Mesenchymal stem cell (in vitro differentiated cells and primary cell): ENCODE measurements around the gene SLC9A7.
A peak's percentile ranks its signal among the peaks of the same experiment; 100 is the strongest.

Source experiments
- DNase-seq: peaks from one replicate; pipeline ENCODE4 v3.0.0-alpha.2; 2013
- H2AFZ ChIP-seq: one replicate; pipeline ENCODE4 v1.6.1; 2013; ENCODE audit warnings: low read depth, mild to moderate bottlenecking, control low read depth, inconsistent platforms, low read length, moderate library complexity
- H2AK5ac ChIP-seq: 2 replicates; pipeline ENCODE4 v1.6.1; 2013; ENCODE audit warnings: low read length, moderate library complexity, mild to moderate bottlenecking, inconsistent platforms; ENCODE audit not compliant: severe bottlenecking
- H2BK120ac ChIP-seq: one replicate; pipeline ENCODE4 v1.6.1; 2013; ENCODE audit warnings: low read depth, mild to moderate bottlenecking, inconsistent platforms, low read length, moderate library complexity
- H2BK12ac ChIP-seq, 2 experiments: one replicate each; pipeline ENCODE4 v1.6.1; 2013; ENCODE audit warnings: inconsistent platforms in 2 of 2, low read length in 2 of 2, mild to moderate bottlenecking in 2 of 2, moderate library complexity in 2 of 2, control low read depth in 1 of 2
- H2BK15ac ChIP-seq: one replicate; pipeline ENCODE4 v1.6.1; 2013; ENCODE audit warnings: mild to moderate bottlenecking, low read depth, inconsistent platforms; ENCODE audit not compliant: poor library complexity, severe bottlenecking
- H2BK5ac ChIP-seq: 2 replicates; pipeline ENCODE4 v1.6.1; 2013; ENCODE audit warnings: low read depth, mild to moderate bottlenecking, low read length, control low read depth, inconsistent platforms; ENCODE audit not compliant: poor library complexity, severe bottlenecking
- H3K14ac ChIP-seq, 2 experiments: one replicate each; pipeline ENCODE4 v1.6.1; 2013; ENCODE audit warnings: inconsistent platforms in 2 of 2, low read length in 2 of 2, control low read depth in 1 of 2, mild to moderate bottlenecking in 1 of 2, moderate library complexity in 1 of 2
- H3K18ac ChIP-seq, 2 experiments: one replicate each; pipeline ENCODE4 v1.6.1; 2013; ENCODE audit warnings: inconsistent platforms in 2 of 2, low read length in 2 of 2, control low read depth in 1 of 2, low read depth in 1 of 2, mild to moderate bottlenecking in 1 of 2
- H3K23ac ChIP-seq, 2 experiments: one replicate each; pipeline ENCODE4 v1.6.1; 2013; ENCODE audit warnings: inconsistent platforms in 2 of 2, low read length in 2 of 2, mild to moderate bottlenecking in 2 of 2, moderate library complexity in 2 of 2, control low read depth in 1 of 2
- H3K27ac ChIP-seq: 2 replicates; pipeline ENCODE4 v1.5.1; 2013; ENCODE audit warnings: mild to moderate bottlenecking, moderate library complexity, low read length, control low read depth, inconsistent platforms; ENCODE audit not compliant: poor library complexity, severe bottlenecking
- H3K27me3 ChIP-seq, 2 experiments: 2 replicates each; pipeline versions ENCODE4 v1.6.1 to v1.7.0; 2013; ENCODE audit warnings: low read length in 2 of 2, mild to moderate bottlenecking in 2 of 2, moderate library complexity in 2 of 2, control low read depth in 1 of 2, inconsistent platforms in 1 of 2; ENCODE audit not compliant: control insufficient read depth in 1 of 2, insufficient read depth in 1 of 2
- H3K36me3 ChIP-seq, 2 experiments: 2 replicates each; pipeline versions ENCODE4 v1.6.1 to v1.7.0; 2013; ENCODE audit warnings: low read length in 2 of 2, control low read depth in 1 of 2, inconsistent platforms in 1 of 2, low read depth in 1 of 2, mild to moderate bottlenecking in 1 of 2; ENCODE audit not compliant: insufficient read depth in 2 of 2, control insufficient read depth in 1 of 2
- H3K4ac ChIP-seq, 2 experiments: one replicate each; pipeline ENCODE4 v1.6.1; 2013; ENCODE audit warnings: inconsistent platforms in 2 of 2, low read length in 2 of 2, mild to moderate bottlenecking in 2 of 2, moderate library complexity in 2 of 2, control low read depth in 1 of 2, low read depth in 1 of 2
- H3K4me1 ChIP-seq: 2 replicates; pipeline ENCODE4 v1.6.1; 2013; ENCODE audit warnings: low read depth, low read length, control low read depth; ENCODE audit not compliant: control insufficient read depth, insufficient read depth
- H3K4me2 ChIP-seq: 2 replicates; pipeline ENCODE4 v1.6.1; 2013; ENCODE audit warnings: low read length, mild to moderate bottlenecking, inconsistent platforms; ENCODE audit not compliant: poor library complexity, severe bottlenecking
- H3K4me3 ChIP-seq, 2 experiments: 2 replicates each; pipeline versions ENCODE4 v1.5.1 to v1.7.0; 2013; ENCODE audit warnings: low read length in 2 of 2, mild to moderate bottlenecking in 2 of 2, control low read depth in 1 of 2, low read depth in 1 of 2; ENCODE audit not compliant: insufficient read depth in 1 of 2
- H3K79me1 ChIP-seq: replicated peaks from 2 replicates; pipeline ENCODE4 v1.6.1; 2013; ENCODE audit warnings: mild to moderate bottlenecking, control low read depth, low read length, inconsistent platforms; ENCODE audit not compliant: poor library complexity, severe bottlenecking
- H3K9ac ChIP-seq: 2 replicates; pipeline ENCODE4 v1.7.0; 2013; ENCODE audit warnings: mild to moderate bottlenecking, low read length, moderate library complexity
- H3K9me3 ChIP-seq: 2 replicates; pipeline ENCODE4 v1.7.0; 2013; ENCODE audit warnings: mild to moderate bottlenecking, low read length; ENCODE audit not compliant: control insufficient read depth
- H4K8ac ChIP-seq: one replicate; pipeline ENCODE4 v1.6.1; 2013; ENCODE audit warnings: inconsistent platforms, mild to moderate bottlenecking, low read length, moderate library complexity
- H4K91ac ChIP-seq: one replicate; pipeline ENCODE4 v1.6.1; 2013; ENCODE audit warnings: mild to moderate bottlenecking, low read length, inconsistent platforms
- WGBS: methylation state at CpG from one replicate; pipeline ENCODE4 v1.1.7; 2013; ENCODE audit warnings: mixed read lengths; 5-methylcytosine and 5-hydroxymethylcytosine counted together

The SLC9A7 gene

GRCh38 chrX:46770000-46770816, 11.3 kb upstream of the SLC9A7 start:
- peak; percentile 21 for DNase-seq
- Histone ChIP-seq H2BK12ac (no peak overlapping the region), H3K27me3 (no peaks in the 10 kb centered on the region), H3K9ac (peak overlapping the region; percentile 86), H3K23ac (no peak overlapping the region), H3K4me2 (no peak overlapping the region), H3K27ac (peak overlapping the region; percentile 81), H3K9me3 (no peaks in the 10 kb centered on the region), H3K4me3 (peak overlapping the region in 1 of 2 experiments; percentile 62), H3K36me3 (no peaks in the 10 kb centered on the region), H2BK120ac (no peak overlapping the region), H2AK5ac (no peak overlapping the region), H3K4me1 (peaks cover 2% of the 10 kb centered on the region), H3K18ac (no peak overlapping the region), H2AFZ (no peak overlapping the region), H3K14ac (no peak overlapping the region), H3K79me1 (no peaks in the 10 kb centered on the region), H4K8ac (no peak overlapping the region), H3K4ac (no peak overlapping the region), H4K91ac (no peak overlapping the region), H2BK15ac (no peak overlapping the region), H2BK5ac (peak overlapping the region; percentile 73)
- WGBS: no CpG with 5 or more reads among the region's 4 CpGs

GRCh38 chrX:46762963-46763362, 4.0 kb upstream of the SLC9A7 start:
- no peak for DNase-seq
- Histone ChIP-seq H2BK5ac (no peak overlapping the region), H2BK12ac (no peak overlapping the region), H3K9ac (no peak overlapping the region), H4K91ac (no peak overlapping the region), H3K18ac (no peak overlapping the region), H2BK15ac (no peak overlapping the region), H2AFZ (no peak overlapping the region), H3K79me1 (no peaks in the 10 kb centered on the region), H4K8ac (no peak overlapping the region), H3K23ac (no peak overlapping the region), H3K4me1 (peaks cover 3% of the 10 kb centered on the region), H3K36me3 (no peaks in the 10 kb centered on the region), H3K14ac (no peak overlapping the region), H3K4me3 (no peak overlapping the region), H3K4ac (no peak overlapping the region), H3K27ac (no peak overlapping the region), H3K27me3 (no peaks in the 10 kb centered on the region), H3K4me2 (no peak overlapping the region), H3K9me3 (peaks cover 14% of the 10 kb centered on the region), H2BK120ac (no peak overlapping the region), H2AK5ac (no peak overlapping the region)
- WGBS: 100% methylated on average over 1 of the region's 1 CpG

GRCh38 chrX:46759645-46759974, 692 bp upstream of the SLC9A7 start:
- H4K91ac ChIP-seq: no peak overlapping the region
- no peak overlapping the region for H2BK12ac ChIP-seq
- no peak overlapping the region for H2BK15ac ChIP-seq
- no peak overlapping the region for H3K23ac ChIP-seq
- no peak overlapping the region for H3K4ac ChIP-seq
- no peaks in the 10 kb centered on the region for H3K36me3 ChIP-seq
- H3K4me3 ChIP-seq: peak overlapping the region in 1 of 2 experiments; percentile 86
- H3K27me3 ChIP-seq: no peaks in the 10 kb centered on the region
- H3K18ac ChIP-seq: no peak overlapping the region
- H2BK5ac ChIP-seq: no peak overlapping the region
- DNase-seq: no peak
- WGBS: 15% methylated on average over 4 of the region's 4 CpGs
- peak overlapping the region; percentile 73 for H3K9ac ChIP-seq
- H2BK120ac ChIP-seq: no peak overlapping the region
- H3K14ac ChIP-seq: no peak overlapping the region
- no peaks in the 10 kb centered on the region for H3K79me1 ChIP-seq
- H3K27ac ChIP-seq: no peak overlapping the region
- H2AFZ ChIP-seq: peak overlapping the region; percentile 36
- H4K8ac ChIP-seq: no peak overlapping the region
- peak overlapping the region; percentile 74 for H3K4me2 ChIP-seq
- H3K9me3 ChIP-seq: peaks cover 14% of the 10 kb centered on the region
- H2AK5ac ChIP-seq: no peak overlapping the region
- H3K4me1 ChIP-seq: peaks cover 3% of the 10 kb centered on the region

- Histone ChIP-seq H3K27ac (no peak overlapping the region), H3K4ac (peak overlapping the region in 1 of 2 experiments; percentile 10), H3K23ac (no peak overlapping the region), H3K14ac (peak overlapping the region in 1 of 2 experiments; percentile 8), H2AFZ (no peak overlapping the region), H3K4me3 (peak overlapping the region; percentile 71 to 86), H3K4me2 (peak overlapping the region; percentile 74), H3K18ac (peak overlapping the region in 1 of 2 experiments; percentile 11), H4K91ac (peak overlapping the region; percentile 61), H3K4me1 (peaks cover 3% of the 10 kb centered on the region), H3K9me3 (peaks cover 14% of the 10 kb centered on the region), H4K8ac (no peak overlapping the region), H3K9ac (peak overlapping the region; percentile 80), H2BK12ac (no peak overlapping the region), H2BK120ac (no peak overlapping the region), H3K27me3 (no peaks in the 10 kb centered on the region), H2BK5ac (no peak overlapping the region), H2BK15ac (peak overlapping the region; percentile 23), H3K79me1 (no peaks in the 10 kb centered on the region), H3K36me3 (no peaks in the 10 kb centered on the region), H2AK5ac (no peak overlapping the region)
- DNase-seq: peak; percentile 11
- WGBS: 8% methylated on average over 24 of the region's 47 CpGs
These were observed 559 bp downstream of the SLC9A7 start for GRCh38 chrX:46758163-46758955.
